ENCODE measurements around the gene ASB13. TPM values are rescaled to one million over a fixed set of nuclear protein-coding genes. Genes with fewer than 3 reads are reported as not detected.

The ASB13 gene
- polyA plus RNA-seq, 3 donors, result 13.3 to 44.1 (median 37.8) TPM

DNA sequence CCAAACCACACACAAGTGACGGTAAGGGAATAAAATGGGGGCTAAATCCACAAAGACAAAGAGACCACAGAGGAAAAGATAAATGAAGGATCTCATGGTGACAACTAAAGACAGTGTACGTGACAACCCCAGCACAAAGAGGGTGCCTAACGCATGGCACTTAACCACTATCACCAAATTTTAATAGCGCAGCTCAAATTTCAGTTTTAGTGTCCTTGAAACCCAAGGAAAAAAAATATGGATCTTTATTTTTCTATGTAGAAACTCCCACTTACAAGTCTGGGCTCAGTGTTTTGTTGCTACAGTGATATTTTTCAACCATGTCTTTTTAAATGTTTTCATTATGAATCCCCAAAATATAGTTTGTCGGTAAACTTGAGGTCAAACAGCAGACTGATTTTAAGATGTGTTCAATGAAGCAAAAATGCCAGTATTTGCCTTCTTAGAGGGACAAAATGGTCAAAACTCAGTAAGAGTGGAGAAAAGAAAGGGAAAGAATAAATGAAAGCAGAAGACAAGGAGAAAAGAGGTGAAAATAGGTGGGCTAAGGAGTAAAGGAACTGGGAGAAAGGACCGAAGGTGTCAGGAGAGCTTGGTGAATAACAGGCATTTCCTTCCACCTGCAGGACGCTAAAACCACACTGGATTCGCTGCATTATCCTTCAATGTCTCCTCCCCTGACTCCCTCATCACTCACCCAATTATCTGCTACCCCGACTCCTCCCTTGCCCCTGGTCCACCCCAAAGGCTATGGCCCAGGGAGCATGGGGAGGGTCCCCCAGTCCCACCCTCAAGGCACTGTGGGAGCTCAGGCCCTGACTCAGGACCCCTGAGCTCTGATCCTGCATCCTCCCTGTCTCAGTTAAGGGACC, 3.5 kb downstream of the ASB13 start:
- no peak overlapping the region for H3K4me2 ChIP-seq (replicated peaks; ENCODE audit: extremely low read depth, low read length, poor library complexity, severe bottlenecking)

DNA sequence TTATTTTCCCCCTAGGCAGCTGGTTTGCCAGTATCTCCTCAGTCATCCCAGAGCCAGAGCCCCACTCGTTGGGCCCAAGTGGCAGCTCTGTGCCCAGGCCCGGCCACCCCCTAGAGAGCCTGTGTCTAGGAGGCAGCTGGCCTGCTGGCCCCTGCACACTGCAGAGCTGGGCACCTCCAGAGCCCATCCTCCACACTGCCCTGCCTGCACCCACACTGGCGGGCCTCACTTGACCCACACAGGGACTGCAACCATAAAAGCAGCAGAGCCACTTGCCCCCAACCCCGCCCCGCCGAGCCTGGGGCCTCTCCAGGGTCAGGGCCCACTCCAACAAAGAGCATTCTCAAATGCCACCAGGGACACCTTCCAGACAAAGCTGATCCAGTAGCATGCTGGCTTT, 5.4 kb downstream of the ASB13 start:
- Mint-ChIP-seq H3K4me3 (no peak overlapping the region), H3K36me3 (peaks cover 3 to 6% of the 10 kb centered on the region in 2 donors), H3K4me1 (peaks cover 31% of the 10 kb centered on the region), H3K27ac (peak overlapping the region in 1 of 7 donors; percentile 49), H3K9me3 (no peaks in the 10 kb centered on the region), H3K27me3 (ENCODE audit: low read depth in 3 of 3) (peaks cover 0 to 2% (median 2%) of the 10 kb centered on the region in 3 donors)
- Histone ChIP-seq H3K4me2 (replicated peaks; ENCODE audit: extremely low read depth, low read length, poor library complexity, severe bottlenecking) (no peak overlapping the region), H3K27ac (ENCODE audit: low read depth in 1 of 2, low read length in 2 of 2) (no peak overlapping the region), H3K4me3 (replicated peaks in 1 of 3; ENCODE audit: low read depth in 2 of 3, low read length in 3 of 3) (no peak overlapping the region), H3K9ac (ENCODE audit: insufficient read depth, low read length, poor library complexity, severe bottlenecking) (no peak overlapping the region), H2AFZ (ENCODE audit: insufficient read depth, low read depth, low read length, poor library complexity, severe bottlenecking) (no peak overlapping the region), H4K20me1 (ENCODE audit: insufficient read depth, low read length) (peaks cover 42% of the 10 kb centered on the region), H3K79me2 (ENCODE audit: insufficient read depth, low read length) (peaks cover 73% of the 10 kb centered on the region), H3K9me3 (replicated peaks in 1 of 2; ENCODE audit: control insufficient read depth in 1 of 2, insufficient read depth in 1 of 2, low read length in 2 of 2) (no peaks in the 10 kb centered on the region), H3K36me3 (replicated peaks in 1 of 2; ENCODE audit: control insufficient read depth in 1 of 2, insufficient read depth in 2 of 2, low read length in 2 of 2) (no peaks in the 10 kb centered on the region), H3K4me1 (ENCODE audit: control insufficient read depth in 1 of 2, insufficient read depth in 2 of 2, low read length in 2 of 2) (peaks cover 25 to 26% of the 10 kb centered on the region in 2 donors), H3K27me3 (ENCODE audit: control insufficient read depth in 2 of 2, insufficient read depth in 2 of 2, low read length in 2 of 2) (no peaks in the 10 kb centered on the region)
- WGBS (ENCODE audit: insufficient coverage), result 95% methylated on average over 6 of the region's 6 CpGs
- DNase-seq, result no peak
- intact Hi-C loops (cut with micrococcal nuclease), result no loop called here
- TF ChIP-seq, protein P1, sequence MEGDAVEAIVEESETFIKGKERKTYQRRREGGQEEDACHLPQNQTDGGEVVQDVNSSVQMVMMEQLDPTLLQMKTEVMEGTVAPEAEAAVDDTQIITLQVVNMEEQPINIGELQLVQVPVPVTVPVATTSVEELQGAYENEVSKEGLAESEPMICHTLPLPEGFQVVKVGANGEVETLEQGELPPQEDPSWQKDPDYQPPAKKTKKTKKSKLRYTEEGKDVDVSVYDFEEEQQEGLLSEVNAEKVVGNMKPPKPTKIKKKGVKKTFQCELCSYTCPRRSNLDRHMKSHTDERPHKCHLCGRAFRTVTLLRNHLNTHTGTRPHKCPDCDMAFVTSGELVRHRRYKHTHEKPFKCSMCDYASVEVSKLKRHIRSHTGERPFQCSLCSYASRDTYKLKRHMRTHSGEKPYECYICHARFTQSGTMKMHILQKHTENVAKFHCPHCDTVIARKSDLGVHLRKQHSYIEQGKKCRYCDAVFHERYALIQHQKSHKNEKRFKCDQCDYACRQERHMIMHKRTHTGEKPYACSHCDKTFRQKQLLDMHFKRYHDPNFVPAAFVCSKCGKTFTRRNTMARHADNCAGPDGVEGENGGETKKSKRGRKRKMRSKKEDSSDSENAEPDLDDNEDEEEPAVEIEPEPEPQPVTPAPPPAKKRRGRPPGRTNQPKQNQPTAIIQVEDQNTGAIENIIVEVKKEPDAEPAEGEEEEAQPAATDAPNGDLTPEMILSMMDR (IDR thresholded peaks at IDR 0.05), result no peak

More for the DNA sequence above, 3.5 kb downstream of the ASB13 start:
- H3K9me3 Mint-ChIP-seq, result no peaks in the 10 kb centered on the region
- Histone ChIP-seq H3K9ac (ENCODE audit: insufficient read depth, low read length, poor library complexity, severe bottlenecking) (no peak overlapping the region), H4K20me1 (ENCODE audit: insufficient read depth, low read length) (peaks cover 42% of the 10 kb centered on the region), H3K36me3 (replicated peaks in 1 of 2; ENCODE audit: control insufficient read depth in 1 of 2, insufficient read depth in 2 of 2, low read length in 2 of 2) (no peaks in the 10 kb centered on the region), H3K4me1 (ENCODE audit: control insufficient read depth in 1 of 2, insufficient read depth in 2 of 2, low read length in 2 of 2) (peaks cover 32 to 40% of the 10 kb centered on the region in 2 donors), H3K79me2 (ENCODE audit: insufficient read depth, low read length) (peaks cover 60% of the 10 kb centered on the region), H2AFZ (ENCODE audit: insufficient read depth, low read depth, low read length, poor library complexity, severe bottlenecking) (no peak overlapping the region), H3K9me3 (replicated peaks in 1 of 2; ENCODE audit: control insufficient read depth in 1 of 2, insufficient read depth in 1 of 2, low read length in 2 of 2) (no peaks in the 10 kb centered on the region), H3K4me3 (replicated peaks in 1 of 3; ENCODE audit: low read depth in 2 of 3, low read length in 3 of 3) (no peak overlapping the region), H3K27me3 (ENCODE audit: control insufficient read depth in 2 of 2, insufficient read depth in 2 of 2, low read length in 2 of 2) (no peaks in the 10 kb centered on the region), H3K27ac (ENCODE audit: low read depth in 1 of 2, low read length in 2 of 2) (no peak overlapping the region)
- no peak for DNase-seq
- H3K4me1 Mint-ChIP-seq, result peaks cover 40% of the 10 kb centered on the region
- TF ChIP-seq, protein P1 (IDR thresholded peaks at IDR 0.05), result no peak
- WGBS (ENCODE audit: insufficient coverage), result 63% methylated on average over 4 of the region's 9 CpGs
- peak overlapping the region in 1 of 7 donors; percentile 32 for H3K27ac Mint-ChIP-seq
- intact Hi-C loops (cut with micrococcal nuclease), result no loop called here
- no peak overlapping the region for H3K4me3 Mint-ChIP-seq
- H3K27me3 Mint-ChIP-seq (ENCODE audit: low read depth in 3 of 3), result peaks cover 0 to 2% (median 2%) of the 10 kb centered on the region in 3 donors
- H3K36me3 Mint-ChIP-seq, result peaks cover 0 to 3% of the 10 kb centered on the region in 2 donors

Data from CD14-positive monocyte (primary cell).